Keratinocyte (primary cell): ENCODE measurements around the gene OTUD5. TPM values are rescaled to one million over a fixed set of nuclear protein-coding genes. Genes with fewer than 3 reads are reported as not detected.

Experiments used
- DNase-seq: peaks from one replicate; pipeline ENCODE4 v3.0.0-alpha.2; 2011; ENCODE audit warnings: low read depth, missing footprints, low spot score
- FAIRE-seq: peaks from 2 replicates; lab custom pipeline; 2011; peaks lifted over from hg19 to GRCh38; lab: Jason Lieb, UNC
- H2AFZ ChIP-seq: 2 replicates; pipeline ENCODE4 v1.6.0; 2012; ENCODE audit warnings: low read length, control low read depth, inconsistent platforms; ENCODE audit not compliant: control insufficient read depth
- H3K27ac ChIP-seq: 2 replicates; pipeline ENCODE4 v1.5.1; 2011; ENCODE audit warnings: low read length; ENCODE audit not compliant: control insufficient read depth, insufficient read depth
- H3K27me3 ChIP-seq: 3 replicates; pipeline ENCODE4 v1.6.0; 2011; ENCODE audit warnings: low read length; ENCODE audit not compliant: control insufficient read depth, insufficient read depth; ENCODE audit errors: extremely low read depth
- H3K36me3 ChIP-seq, 2 experiments: 2 replicates in 1 of 2; 3 replicates in 1 of 2; pipeline ENCODE4 v1.5.1; 2011; ENCODE audit warnings: low read length in 2 of 2, mild to moderate bottlenecking in 1 of 2; ENCODE audit not compliant: control insufficient read depth in 2 of 2, insufficient read depth in 2 of 2; ENCODE audit errors: extremely low read depth in 1 of 2
- H3K4me1 ChIP-seq: 3 replicates; pipeline ENCODE4 v1.5.1; 2011; ENCODE audit warnings: low read length; ENCODE audit not compliant: control insufficient read depth, insufficient read depth; ENCODE audit errors: extremely low read depth
- H3K4me2 ChIP-seq: 3 replicates; pipeline ENCODE4 v1.6.0; 2011; ENCODE audit warnings: low read depth, low read length; ENCODE audit not compliant: control insufficient read depth, insufficient read depth; ENCODE audit errors: extremely low read depth
- H3K4me3 ChIP-seq, 3 experiments: fragments of 200-600 bp in 1 of 3; sonication (generic) in 1 of 3; 2 replicates in 2 of 3; 3 replicates in 1 of 3; pipeline ENCODE4 v1.5.1; 2011 to 2016; ENCODE audit warnings: low read length in 3 of 3, mild to moderate bottlenecking in 3 of 3, control low read depth in 2 of 3, inconsistent platforms in 1 of 3, low read depth in 1 of 3, mixed read lengths in 1 of 3, mixed run types in 1 of 3, moderate library complexity in 1 of 3; ENCODE audit not compliant: control insufficient read depth in 2 of 3, insufficient read depth in 2 of 3; ENCODE audit errors: extremely low read depth in 1 of 3
- H3K79me2 ChIP-seq: 2 replicates; pipeline ENCODE4 v1.6.0; 2012; ENCODE audit warnings: low read length; ENCODE audit not compliant: control insufficient read depth, insufficient read depth
- H3K9ac ChIP-seq: 3 replicates; pipeline ENCODE4 v1.6.0; 2011; ENCODE audit warnings: low read length; ENCODE audit not compliant: control insufficient read depth, insufficient read depth; ENCODE audit errors: extremely low read depth
- H3K9me1 ChIP-seq: 3 replicates; pipeline ENCODE4 v1.6.0; 2011; ENCODE audit warnings: low read length; ENCODE audit not compliant: control insufficient read depth, insufficient read depth; ENCODE audit errors: extremely low read depth
- H3K9me3 ChIP-seq: 2 replicates; pipeline ENCODE4 v1.5.1; 2012; ENCODE audit warnings: low read depth, low read length; ENCODE audit not compliant: control insufficient read depth
- H4K20me1 ChIP-seq: 3 replicates; pipeline ENCODE4 v1.6.0; 2011; ENCODE audit warnings: low read length; ENCODE audit not compliant: control insufficient read depth, insufficient read depth; ENCODE audit errors: extremely low read depth
- EZH2 ChIP-seq: IDR thresholded peaks from one replicate; pipeline ENCODE4 v1.6.1; 2012; ENCODE audit warnings: inconsistent platforms, mild to moderate bottlenecking, low read length, moderate library complexity
- dilution Hi-C: fragments of 300-500 bp; cut with MboI; formaldehyde crosslinking; loops from one replicate; pipeline ENCODE4 v1.7.0; 2020; ENCODE audit warnings: low sequenced_read_pairs; ENCODE audit not compliant: extremely low pct_ligation_motif_present
- polyA plus RNA-seq, 5 experiments: library from polyadenylated mRNA; depleted of rRNA in 3 of 5; stranded (reverse) in 3 of 5; stranded (forward) in 1 of 5; unstranded in 1 of 5; fragments of >200 nt; gene quantifications; 1 replicate in 1 of 5; 2 replicates in 3 of 5; 3 replicates in 1 of 5; pipeline versions ENCODE4 v1.2.1 to v1.2.3, GENCODE V29; 2011 to 2012; ENCODE audit warnings: missing spikeins in 2 of 5, low read depth in 1 of 5, low replicate concordance in 1 of 5
- TF ChIP-seq, protein P1 (sequence below), 3 experiments: IDR thresholded peaks in 1 of 3; conservative IDR thresholded peaks in 1 of 3; optimal IDR thresholded peaks in 1 of 3; 2 replicates in 2 of 3; 3 replicates in 1 of 3; pipeline versions ENCODE3 to v1.5.1; 2011; ENCODE audit warnings: low read length in 3 of 3, mild to moderate bottlenecking in 3 of 3, moderate library complexity in 2 of 3, control low read depth in 1 of 3, inconsistent platforms in 1 of 3; ENCODE audit not compliant: insufficient read depth in 2 of 3; ENCODE audit errors: extremely low read depth in 1 of 3

The OTUD5 gene
- polyA plus RNA-seq, 1 donor (not counting 4 experiments of a cell fraction or from before 2014, with no cell fraction given), result 40.3 TPM

DNA sequence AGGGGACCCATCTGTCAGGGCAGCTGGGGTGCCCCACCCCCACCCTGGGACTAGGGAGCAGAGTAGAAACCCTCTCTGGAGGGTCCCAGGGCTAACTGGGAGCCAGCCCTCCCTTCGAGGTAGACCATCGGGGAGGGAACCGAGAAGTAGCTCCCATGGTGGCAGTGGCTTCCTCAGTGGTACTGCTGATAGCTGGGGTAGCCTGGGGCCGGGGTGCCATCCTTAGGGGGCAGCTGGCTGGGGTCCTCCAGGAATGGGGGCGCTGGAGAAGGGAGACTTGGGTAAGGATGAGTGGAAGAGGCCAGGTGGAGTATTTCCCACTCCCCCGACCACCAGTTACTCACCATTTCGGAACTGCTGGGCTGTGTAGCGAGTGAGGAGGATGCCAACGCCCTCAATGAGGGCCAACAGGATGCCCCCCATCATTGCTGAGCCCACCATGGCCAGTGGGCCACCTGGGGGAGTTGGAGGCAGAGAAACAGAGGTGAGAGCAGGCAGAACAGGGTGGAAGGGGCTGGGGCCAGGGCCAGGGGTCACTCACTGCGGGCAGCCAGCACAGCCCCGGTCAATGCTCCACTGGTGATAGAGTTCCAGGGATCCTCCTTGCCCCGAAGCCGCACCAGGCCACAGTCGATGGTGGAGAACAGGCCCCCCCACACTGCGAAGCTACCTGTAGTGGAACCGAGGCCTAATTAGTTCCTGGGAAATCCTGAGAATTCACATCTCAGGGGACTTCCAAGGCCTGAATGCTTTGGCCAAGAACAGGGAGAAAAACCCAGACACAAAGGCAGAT, 63.7 kb downstream of the OTUD5 start:
- Histone ChIP-seq H2AFZ (no peak overlapping the region), H3K9me3 (no peaks in the 10 kb centered on the region), H3K4me2 (no peak overlapping the region), H4K20me1 (no peaks in the 10 kb centered on the region), H3K79me2 (peaks cover 8% of the 10 kb centered on the region), H3K9me1 (no peaks in the 10 kb centered on the region), H3K9ac (no peak overlapping the region), H3K27me3 (no peaks in the 10 kb centered on the region), H3K4me1 (peaks cover 3% of the 10 kb centered on the region), H3K27ac (no peak overlapping the region), H3K36me3 (no peaks in the 10 kb centered on the region), H3K4me3 (no peak overlapping the region)
- FAIRE-seq (no peak), DNase-seq (no peak)
- dilution Hi-C loops, result no loop called here
- TF ChIP-seq EZH2, result no peak

- dilution Hi-C loops, result no loop called here
- Histone ChIP-seq H3K27me3 (no peaks in the 10 kb centered on the region), H4K20me1 (no peaks in the 10 kb centered on the region), H3K4me3 (no peak overlapping the region), H3K4me1 (peaks cover 3% of the 10 kb centered on the region), H3K4me2 (no peak overlapping the region), H3K9me3 (no peaks in the 10 kb centered on the region), H2AFZ (no peak overlapping the region), H3K9ac (no peak overlapping the region), H3K79me2 (peaks cover 8% of the 10 kb centered on the region), H3K9me1 (no peaks in the 10 kb centered on the region), H3K27ac (no peak overlapping the region), H3K36me3 (no peaks in the 10 kb centered on the region)
- DNase-seq (no peak), FAIRE-seq (no peak)
- no peak for TF ChIP-seq EZH2
- TF ChIP-seq, protein P1, sequence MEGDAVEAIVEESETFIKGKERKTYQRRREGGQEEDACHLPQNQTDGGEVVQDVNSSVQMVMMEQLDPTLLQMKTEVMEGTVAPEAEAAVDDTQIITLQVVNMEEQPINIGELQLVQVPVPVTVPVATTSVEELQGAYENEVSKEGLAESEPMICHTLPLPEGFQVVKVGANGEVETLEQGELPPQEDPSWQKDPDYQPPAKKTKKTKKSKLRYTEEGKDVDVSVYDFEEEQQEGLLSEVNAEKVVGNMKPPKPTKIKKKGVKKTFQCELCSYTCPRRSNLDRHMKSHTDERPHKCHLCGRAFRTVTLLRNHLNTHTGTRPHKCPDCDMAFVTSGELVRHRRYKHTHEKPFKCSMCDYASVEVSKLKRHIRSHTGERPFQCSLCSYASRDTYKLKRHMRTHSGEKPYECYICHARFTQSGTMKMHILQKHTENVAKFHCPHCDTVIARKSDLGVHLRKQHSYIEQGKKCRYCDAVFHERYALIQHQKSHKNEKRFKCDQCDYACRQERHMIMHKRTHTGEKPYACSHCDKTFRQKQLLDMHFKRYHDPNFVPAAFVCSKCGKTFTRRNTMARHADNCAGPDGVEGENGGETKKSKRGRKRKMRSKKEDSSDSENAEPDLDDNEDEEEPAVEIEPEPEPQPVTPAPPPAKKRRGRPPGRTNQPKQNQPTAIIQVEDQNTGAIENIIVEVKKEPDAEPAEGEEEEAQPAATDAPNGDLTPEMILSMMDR (optimal IDR thresholded peaks at IDR 0.05 in 1 of 3, IDR thresholded peaks at IDR 0.05 in 1 of 3, conservative IDR thresholded peaks at IDR 0.05 in 1 of 3; ENCODE audit: extremely low read depth in 1 of 3, insufficient read depth in 2 of 3, low read length in 3 of 3), result no peak
These were observed 64.5 kb downstream of the OTUD5 start for GRCh38 chrX:48892896-48893295.
